ENCODE measurements around the gene CSF1.

- no peak for TF ChIP-seq CTCF (IDR thresholded peaks at IDR 0.05)
- no peak for TF ChIP-seq POLR2A (IDR thresholded peaks at IDR 0.05)
Observed at GRCh38 chr1:109897259-109897955, 13.2 kb upstream of the CSF1 start.
